ENCODE data around the gene SDE2. TPM values are rescaled to one million over a fixed set of nuclear protein-coding genes. Genes with fewer than 3 reads are reported as not detected.
A peak's percentile ranks its signal among the peaks of the same experiment; 100 is the strongest.

SDE2 gene
- total and polyA plus RNA-seq, 10 of the 15 experiments (the other 5 are each of a cell fraction or from before 2014, with no cell fraction given): 2.7 to 19.4 (median 12.6) TPM

DNA sequence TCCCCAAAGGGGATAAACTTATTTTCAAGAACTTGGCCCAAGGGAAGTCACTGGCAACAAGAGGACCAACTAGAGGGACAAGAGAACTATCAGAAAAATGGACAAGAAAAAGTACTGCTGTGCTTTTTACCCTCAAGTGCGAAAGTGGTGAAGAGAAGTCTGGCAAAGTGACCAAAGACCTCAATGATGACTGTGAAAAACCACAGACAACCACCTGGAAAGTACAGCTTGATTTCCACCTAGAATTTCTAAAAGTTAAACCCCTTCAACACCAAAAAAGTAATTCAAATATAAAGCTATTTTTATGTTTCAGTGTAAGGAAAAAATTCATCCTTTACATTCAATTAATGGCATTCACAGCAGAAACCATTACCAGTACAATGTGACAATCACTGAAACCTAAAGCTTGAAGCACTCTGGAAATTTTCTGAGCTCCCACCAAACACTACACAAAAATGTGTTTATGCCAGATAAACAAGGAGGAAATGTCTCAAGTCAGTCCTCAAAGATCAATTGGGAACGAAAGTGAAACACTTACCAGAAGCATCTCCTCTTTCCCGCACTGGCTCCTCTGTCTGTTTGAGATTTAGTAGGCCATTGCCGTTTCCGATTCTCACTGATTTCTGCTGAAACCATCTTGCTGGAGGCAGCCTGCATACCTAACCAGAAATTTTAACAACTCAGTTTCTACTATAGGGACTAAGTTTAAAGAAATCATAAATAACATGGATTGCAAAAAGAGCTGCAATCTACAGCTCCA is 8.3 kb downstream of the SDE2 start (continued):
- TF ChIP-seq SIX5 (IDR thresholded peaks at IDR 0.05; ENCODE audit: low read depth, low read length, severe bottlenecking) (no peak), MEF2A (IDR thresholded peaks at IDR 0.05; ENCODE audit: insufficient read depth, low read depth, low read length) (no peak), PAX5 (IDR thresholded peaks at IDR 0.05; ENCODE audit: borderline replicate concordance, low read depth, low read length) (peak; percentile 32; the same call in 1 of the 2 replicates), MXI1 (IDR thresholded peaks at IDR 0.05; ENCODE audit: low read depth, low read length) (no peak), SMARCA5 (IDR thresholded peaks at IDR 0.05) (no peak), LARP7 (IDR thresholded peaks at IDR 0.05) (no peak), ZNF687 (IDR thresholded peaks at IDR 0.05) (no peak), SPI1 (IDR thresholded peaks at IDR 0.05; ENCODE audit: borderline replicate concordance, insufficient read depth, low read depth, low read length) (no peak), E4F1 (IDR thresholded peaks at IDR 0.05; ENCODE audit: borderline replicate concordance, partially characterized antibody) (no peak), NR2F1 (conservative IDR thresholded peaks at IDR 0.05) (no peak), RELA (IDR thresholded peaks at IDR 0.05; ENCODE audit: borderline replicate concordance, partially characterized antibody) (no peak)
- TF ChIP-seq, protein P1, sequence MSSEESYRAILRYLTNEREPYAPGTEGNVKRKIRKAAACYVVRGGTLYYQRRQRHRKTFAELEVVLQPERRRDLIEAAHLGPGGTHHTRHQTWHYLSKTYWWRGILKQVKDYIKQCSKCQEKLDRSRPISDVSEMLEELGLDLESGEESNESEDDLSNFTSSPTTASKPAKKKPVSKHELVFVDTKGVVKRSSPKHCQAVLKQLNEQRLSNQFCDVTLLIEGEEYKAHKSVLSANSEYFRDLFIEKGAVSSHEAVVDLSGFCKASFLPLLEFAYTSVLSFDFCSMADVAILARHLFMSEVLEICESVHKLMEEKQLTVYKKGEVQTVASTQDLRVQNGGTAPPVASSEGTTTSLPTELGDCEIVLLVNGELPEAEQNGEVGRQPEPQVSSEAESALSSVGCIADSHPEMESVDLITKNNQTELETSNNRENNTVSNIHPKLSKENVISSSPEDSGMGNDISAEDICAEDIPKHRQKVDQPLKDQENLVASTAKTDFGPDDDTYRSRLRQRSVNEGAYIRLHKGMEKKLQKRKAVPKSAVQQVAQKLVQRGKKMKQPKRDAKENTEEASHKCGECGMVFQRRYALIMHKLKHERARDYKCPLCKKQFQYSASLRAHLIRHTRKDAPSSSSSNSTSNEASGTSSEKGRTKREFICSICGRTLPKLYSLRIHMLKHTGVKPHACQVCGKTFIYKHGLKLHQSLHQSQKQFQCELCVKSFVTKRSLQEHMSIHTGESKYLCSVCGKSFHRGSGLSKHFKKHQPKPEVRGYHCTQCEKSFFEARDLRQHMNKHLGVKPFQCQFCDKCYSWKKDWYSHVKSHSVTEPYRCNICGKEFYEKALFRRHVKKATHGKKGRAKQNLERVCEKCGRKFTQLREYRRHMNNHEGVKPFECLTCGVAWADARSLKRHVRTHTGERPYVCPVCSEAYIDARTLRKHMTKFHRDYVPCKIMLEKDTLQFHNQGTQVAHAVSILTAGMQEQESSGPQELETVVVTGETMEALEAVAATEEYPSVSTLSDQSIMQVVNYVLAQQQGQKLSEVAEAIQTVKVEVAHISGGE (CRISPR knock-in tag; IDR thresholded peaks at IDR 0.05): no peak
- TF ChIP-seq, protein P2, sequence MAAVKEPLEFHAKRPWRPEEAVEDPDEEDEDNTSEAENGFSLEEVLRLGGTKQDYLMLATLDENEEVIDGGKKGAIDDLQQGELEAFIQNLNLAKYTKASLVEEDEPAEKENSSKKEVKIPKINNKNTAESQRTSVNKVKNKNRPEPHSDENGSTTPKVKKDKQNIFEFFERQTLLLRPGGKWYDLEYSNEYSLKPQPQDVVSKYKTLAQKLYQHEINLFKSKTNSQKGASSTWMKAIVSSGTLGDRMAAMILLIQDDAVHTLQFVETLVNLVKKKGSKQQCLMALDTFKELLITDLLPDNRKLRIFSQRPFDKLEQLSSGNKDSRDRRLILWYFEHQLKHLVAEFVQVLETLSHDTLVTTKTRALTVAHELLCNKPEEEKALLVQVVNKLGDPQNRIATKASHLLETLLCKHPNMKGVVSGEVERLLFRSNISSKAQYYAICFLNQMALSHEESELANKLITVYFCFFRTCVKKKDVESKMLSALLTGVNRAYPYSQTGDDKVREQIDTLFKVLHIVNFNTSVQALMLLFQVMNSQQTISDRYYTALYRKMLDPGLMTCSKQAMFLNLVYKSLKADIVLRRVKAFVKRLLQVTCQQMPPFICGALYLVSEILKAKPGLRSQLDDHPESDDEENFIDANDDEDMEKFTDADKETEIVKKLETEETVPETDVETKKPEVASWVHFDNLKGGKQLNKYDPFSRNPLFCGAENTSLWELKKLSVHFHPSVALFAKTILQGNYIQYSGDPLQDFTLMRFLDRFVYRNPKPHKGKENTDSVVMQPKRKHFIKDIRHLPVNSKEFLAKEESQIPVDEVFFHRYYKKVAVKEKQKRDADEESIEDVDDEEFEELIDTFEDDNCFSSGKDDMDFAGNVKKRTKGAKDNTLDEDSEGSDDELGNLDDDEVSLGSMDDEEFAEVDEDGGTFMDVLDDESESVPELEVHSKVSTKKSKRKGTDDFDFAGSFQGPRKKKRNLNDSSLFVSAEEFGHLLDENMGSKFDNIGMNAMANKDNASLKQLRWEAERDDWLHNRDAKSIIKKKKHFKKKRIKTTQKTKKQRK (IDR thresholded peaks at IDR 0.05; ENCODE audit: low read depth, low read length): no peak
